CD8-positive, alpha-beta memory T cell (primary cell): Measurements from ENCODE around the gene BACH2. TPM values are rescaled to one million over a fixed set of nuclear protein-coding genes. Genes with fewer than 3 reads are reported as not detected.

ENCODE experiments used
- CTCF ChIA-PET: fragments of 350-600 bp; sonication (Branson Sonifier 250); formaldehyde crosslinking; loops from one replicate; lab custom pipeline; 2021; ENCODE audit warnings: antibody characterized with exemption; lab: Charles Lee
- POLR2A ChIA-PET: fragments of 350-600 bp; sonication (Branson Sonifier 250); formaldehyde crosslinking; loops from one replicate; lab custom pipeline; 2021; ENCODE audit warnings: antibody characterized with exemption; lab: Charles Lee
- DNase-seq, 5 donors: peaks; one replicate each; pipeline versions ENCODE4 v3.0.0 to v3.0.0-alpha.2; 2020 to 2022; ENCODE audit warnings: mixed read lengths in 1 of 5
- H3K27ac ChIP-seq: one replicate; pipeline ENCODE4 v1.7.0; 2013; ENCODE audit warnings: low read depth, mild to moderate bottlenecking, low read length, moderate library complexity
- H3K27me3 ChIP-seq: 2 replicates; pipeline ENCODE4 v1.7.0; 2013; ENCODE audit warnings: low read length, mild to moderate bottlenecking; ENCODE audit not compliant: insufficient read depth, poor library complexity, severe bottlenecking
- H3K36me3 ChIP-seq: 2 replicates; pipeline ENCODE4 v1.7.0; 2013; ENCODE audit warnings: mild to moderate bottlenecking, low read length, moderate library complexity; ENCODE audit not compliant: insufficient read depth
- H3K4me1 ChIP-seq: 2 replicates; pipeline ENCODE4 v1.7.0; 2013; ENCODE audit warnings: mild to moderate bottlenecking, low read length, moderate library complexity; ENCODE audit not compliant: insufficient read depth
- H3K4me3 ChIP-seq: 2 replicates; pipeline ENCODE4 v1.7.0; 2013; ENCODE audit warnings: mild to moderate bottlenecking, low read length
- H3K9me3 ChIP-seq: 2 replicates; pipeline ENCODE4 v1.7.0; 2013; ENCODE audit warnings: mild to moderate bottlenecking, low read length
- H3K27ac Mint-ChIP-seq, 8 donors: one replicate each; pipeline ENCODE4 v1.8.0; 2020 to 2021; ENCODE audit warnings: mixed read lengths in 8 of 8, mild to moderate bottlenecking in 6 of 8, inconsistent platforms in 3 of 8, moderate library complexity in 3 of 8
- H3K27me3 Mint-ChIP-seq, 2 donors: one replicate each; pipeline ENCODE4 v1.8.0; 2020 to 2021; ENCODE audit warnings: mixed read lengths in 2 of 2, mild to moderate bottlenecking in 1 of 2, moderate library complexity in 1 of 2
- H3K36me3 Mint-ChIP-seq, 3 donors: one replicate each; pipeline ENCODE4 v1.8.0; 2020 to 2021; ENCODE audit warnings: mixed read lengths in 3 of 3, inconsistent platforms in 1 of 3, mild to moderate bottlenecking in 1 of 3
- H3K4me1 Mint-ChIP-seq, 3 donors: one replicate each; pipeline ENCODE4 v1.8.0; 2020 to 2021; ENCODE audit warnings: mixed read lengths in 3 of 3, inconsistent platforms in 1 of 3, mild to moderate bottlenecking in 1 of 3
- H3K4me3 Mint-ChIP-seq, 7 donors: one replicate each; pipeline ENCODE4 v1.8.0; 2020 to 2021; ENCODE audit warnings: mixed read lengths in 7 of 7, mild to moderate bottlenecking in 6 of 7, moderate library complexity in 4 of 7, inconsistent platforms in 2 of 7
- H3K9me3 Mint-ChIP-seq, 5 donors: one replicate each; pipeline ENCODE4 v1.8.0; 2020 to 2022; ENCODE audit warnings: mixed read lengths in 5 of 5, mild to moderate bottlenecking in 3 of 5, moderate library complexity in 2 of 5, inconsistent platforms in 1 of 5
- polyA plus RNA-seq: library from polyadenylated mRNA; unstranded; fragments of 300-500 nt; fragmentation: Illumina TruSeq; gene quantifications from one replicate; pipeline ENCODE4 v1.2.3, GENCODE V29; 2021
- total RNA-seq, 2 experiments: library from RNA; stranded (reverse); gene quantifications; one replicate each; pipeline ENCODE4 v1.2.3, GENCODE V29; 2021

Gene BACH2
- total and polyA plus RNA-seq, 3 experiments from 2014 or later: 7.4 to 41.8 (median 39.9) TPM

DNA sequence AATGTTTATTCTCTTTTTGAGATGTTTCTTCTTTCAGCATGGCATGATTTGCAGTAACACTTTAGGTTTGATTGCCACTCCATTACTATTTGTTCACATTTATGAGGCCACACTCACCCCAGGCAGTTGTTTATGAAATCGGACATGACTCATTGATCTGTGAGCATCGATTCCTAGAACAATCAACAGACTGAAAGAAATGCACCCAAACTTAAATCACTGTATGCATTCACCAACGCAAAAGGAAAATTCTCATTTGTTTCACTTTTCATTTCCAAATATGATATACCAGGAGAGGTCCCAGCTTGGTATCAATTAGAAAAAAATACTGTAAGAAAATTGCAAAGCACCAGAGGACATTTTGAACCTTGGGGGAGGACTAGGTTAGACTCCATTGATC, 407.8 kb downstream of the BACH2 start:
- Mint-ChIP-seq H3K36me3 (no peaks in the 10 kb centered on the region), H3K27me3 (peaks cover 31 to 39% of the 10 kb centered on the region in 2 donors), H3K9me3 (no peaks in the 10 kb centered on the region), H3K27ac (no peak overlapping the region), H3K4me1 (no peaks in the 10 kb centered on the region), H3K4me3 (no peak overlapping the region)
- H3K4me1 ChIP-seq: no peaks in the 10 kb centered on the region
- DNase-seq: no peak
- H3K36me3 ChIP-seq: no peaks in the 10 kb centered on the region
- no peaks in the 10 kb centered on the region for H3K9me3 ChIP-seq
- CTCF ChIA-PET: no interaction called here
- H3K4me3 ChIP-seq: no peak overlapping the region
- POLR2A ChIA-PET: no interaction called here
- H3K27ac ChIP-seq: no peak overlapping the region
- H3K27me3 ChIP-seq: no peaks in the 10 kb centered on the region

DNA sequence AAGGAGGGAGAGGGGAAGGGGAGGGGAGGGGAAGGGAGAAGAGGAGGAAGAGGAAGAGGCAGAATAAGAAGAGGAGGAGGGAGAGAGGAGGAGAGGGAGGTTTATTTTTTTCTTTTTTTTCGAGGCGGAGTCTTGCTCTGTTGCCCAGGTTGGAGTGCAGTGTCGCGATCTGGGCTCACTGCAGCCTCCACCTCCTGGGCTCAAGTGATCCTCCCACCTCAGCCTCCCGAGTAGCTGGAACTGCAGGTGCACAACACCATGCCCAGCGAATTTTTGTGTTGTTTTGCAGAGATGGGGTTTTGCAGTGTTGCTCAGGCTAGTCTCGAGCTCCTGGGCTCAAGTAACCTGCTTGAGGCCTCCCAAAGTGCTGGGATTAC, 408.5 kb downstream of the BACH2 start:
- CTCF ChIA-PET: no interaction called here

DNA sequence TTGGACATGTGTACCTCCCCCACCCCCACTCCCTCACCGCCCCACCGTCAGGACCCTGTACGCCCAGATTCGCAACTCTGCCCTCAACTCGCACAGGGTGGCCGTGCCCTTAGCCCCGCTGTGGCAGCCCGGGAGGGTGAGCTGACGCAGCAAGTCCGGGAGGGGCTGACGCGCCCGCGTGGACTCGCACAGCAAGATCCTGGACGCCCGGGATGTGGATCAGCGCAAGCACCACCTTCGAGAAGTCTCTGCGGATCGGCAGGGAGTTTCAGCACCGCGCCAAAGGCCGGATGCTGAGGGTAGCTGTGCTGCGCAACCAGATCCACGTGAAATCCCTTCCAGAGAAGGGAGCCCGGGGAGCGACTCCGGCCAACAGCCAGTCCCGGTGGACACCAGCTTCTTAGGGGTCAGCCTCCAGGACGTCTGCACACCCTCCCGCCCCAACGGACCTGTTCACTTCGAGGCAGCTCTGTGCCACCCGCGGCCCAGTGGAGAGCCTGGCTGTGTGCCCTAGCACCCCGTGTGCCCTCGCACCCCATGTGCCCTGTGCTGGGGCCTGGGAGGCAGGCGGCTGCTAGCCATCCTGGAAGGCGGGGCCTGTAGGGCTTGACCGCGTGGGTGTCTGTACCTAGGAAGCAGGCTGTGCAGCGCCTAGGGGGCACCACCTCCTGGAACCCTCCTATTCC, 409.0 kb downstream of the BACH2 start:
- DNase-seq: peak in 1 of 5 donors; percentile 4
- Histone ChIP-seq H3K36me3 (no peaks in the 10 kb centered on the region), H3K4me1 (no peaks in the 10 kb centered on the region), H3K4me3 (no peak overlapping the region), H3K27me3 (no peaks in the 10 kb centered on the region), H3K9me3 (no peaks in the 10 kb centered on the region), H3K27ac (no peak overlapping the region)
- Mint-ChIP-seq H3K9me3 (no peaks in the 10 kb centered on the region), H3K4me3 (peak overlapping the region in 1 of 7 donors; percentile 47), H3K27ac (no peak overlapping the region), H3K36me3 (no peaks in the 10 kb centered on the region), H3K27me3 (peaks cover 22 to 29% of the 10 kb centered on the region in 2 donors), H3K4me1 (no peaks in the 10 kb centered on the region)
- CTCF ChIA-PET: no interaction called here
- POLR2A ChIA-PET: no interaction called here

More for the DNA sequence above, 408.5 kb downstream of the BACH2 start:
- no peaks in the 10 kb centered on the region for H3K4me1 Mint-ChIP-seq
- Histone ChIP-seq H3K27ac (no peak overlapping the region), H3K36me3 (no peaks in the 10 kb centered on the region), H3K4me1 (no peaks in the 10 kb centered on the region), H3K27me3 (no peaks in the 10 kb centered on the region), H3K9me3 (no peaks in the 10 kb centered on the region), H3K4me3 (no peak overlapping the region)
- H3K27me3 Mint-ChIP-seq: peaks cover 26 to 32% of the 10 kb centered on the region in 2 donors
- H3K36me3 Mint-ChIP-seq: no peaks in the 10 kb centered on the region
- no peaks in the 10 kb centered on the region for H3K9me3 Mint-ChIP-seq
- no peak overlapping the region for H3K4me3 Mint-ChIP-seq
- POLR2A ChIA-PET: no interaction called here
- no peak overlapping the region for H3K27ac Mint-ChIP-seq
- no peak for DNase-seq

DNA sequence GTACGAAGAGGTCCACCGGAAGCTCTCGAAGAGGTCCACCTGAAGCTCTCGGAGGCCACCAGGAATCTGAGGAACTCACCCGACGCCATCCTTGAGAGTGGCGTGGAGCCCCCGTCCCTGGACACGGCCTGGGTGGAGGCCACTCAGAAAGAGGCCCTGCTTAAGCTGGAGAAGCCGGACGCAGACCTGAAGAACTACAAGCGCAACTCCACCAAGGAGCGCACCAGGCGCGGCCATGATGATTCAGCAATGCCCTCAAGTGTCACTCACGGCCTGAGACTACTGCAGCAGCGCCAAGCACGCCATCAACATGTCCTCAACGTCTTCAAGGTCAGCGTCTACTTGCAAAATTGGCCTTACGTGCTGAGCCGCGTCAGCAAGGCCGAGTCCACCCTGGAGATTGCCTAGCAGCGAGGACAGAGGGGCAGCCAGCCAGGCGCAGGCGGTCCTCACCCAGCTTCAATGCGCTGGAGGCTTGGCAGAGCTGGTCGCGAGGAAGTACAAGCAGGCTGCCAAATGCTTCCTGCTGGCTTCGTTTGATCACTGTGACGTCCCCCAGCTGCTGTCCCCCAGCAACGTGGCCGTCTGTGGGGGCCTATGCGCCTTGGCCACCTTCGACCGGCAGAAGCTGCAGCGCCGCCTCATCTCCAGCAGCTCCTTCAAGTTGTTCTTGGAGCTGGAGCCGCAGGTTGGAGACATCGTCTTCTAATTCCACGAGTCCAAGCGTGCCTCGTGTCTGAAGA, 410.1 kb downstream of the BACH2 start:
- Mint-ChIP-seq H3K4me1 (no peaks in the 10 kb centered on the region), H3K27me3 (peaks cover 18 to 25% of the 10 kb centered on the region in 2 donors), H3K27ac (no peak overlapping the region), H3K36me3 (no peaks in the 10 kb centered on the region), H3K4me3 (no peak overlapping the region), H3K9me3 (no peaks in the 10 kb centered on the region)
- POLR2A ChIA-PET: interaction anchor here (0.6 kb wide), 1 partner anchor 771 kb away, joined by 12 read pairs; no protein-coding TSS in a partner anchor
- H3K4me3 ChIP-seq: no peak overlapping the region
- CTCF ChIA-PET: no interaction called here
- no peaks in the 10 kb centered on the region for H3K36me3 ChIP-seq
- no peaks in the 10 kb centered on the region for H3K9me3 ChIP-seq
- H3K27ac ChIP-seq: no peak overlapping the region
- no peaks in the 10 kb centered on the region for H3K27me3 ChIP-seq
- no peaks in the 10 kb centered on the region for H3K4me1 ChIP-seq
- no peak for DNase-seq
